GF-D8 (cell line): ENCODE data around the gene KRTAP9-8.
"Not testable (repeated sequence)": the region's sequence is repeated elsewhere in the genome, so short reads cannot be mapped to it uniquely, and the experiment has no call there.

Experiments used
- DNase-seq: peaks from one replicate; lab custom pipeline; 2025; lab: John Stamatoyannopoulos, UW

Gene KRTAP9-8

GRCh38 chr17:41237949-41238437 lies at the start of gene KRTAP9-8:
Gene KRTAP9-8 (plus strand): TSS chr17:41237999. CDS start chr17:41238052, 53 bp downstream.
- DNase-seq = not testable (repeated sequence)

- DNase-seq = not testable (repeated sequence)
Measured at GRCh38 chr17:41189837-41190318, 47.9 kb upstream of the KRTAP9-8 start, which contains the start of gene KRTAP9-1. Gene KRTAP9-1 (plus strand): TSS chr17:41189887. CDS start chr17:41189887, 0 bp downstream.

- DNase-seq = no peak
Measured at GRCh38 chr17:41190328-41190727, 47.5 kb upstream of the KRTAP9-8 start.

DNA sequence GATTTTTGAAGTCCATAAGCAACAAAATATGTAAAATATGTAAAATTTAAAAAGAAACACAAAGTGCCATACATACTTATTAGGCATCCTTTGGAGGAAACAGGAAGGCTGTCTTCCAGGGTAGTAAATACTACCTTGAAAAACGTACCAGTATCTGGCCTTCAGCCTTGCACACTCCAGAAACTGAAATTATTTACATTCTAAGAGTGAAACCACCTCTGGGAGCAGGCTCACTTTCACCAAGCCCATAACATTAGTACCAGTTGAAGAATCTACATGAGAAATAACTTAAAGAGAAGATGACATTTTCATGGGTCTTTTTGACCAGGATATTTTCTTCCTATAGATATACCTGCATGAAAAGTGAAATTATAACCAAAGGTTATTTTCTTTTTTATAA lies 41.7 kb upstream of the KRTAP9-8 start:
- no peak for DNase-seq

DNA sequence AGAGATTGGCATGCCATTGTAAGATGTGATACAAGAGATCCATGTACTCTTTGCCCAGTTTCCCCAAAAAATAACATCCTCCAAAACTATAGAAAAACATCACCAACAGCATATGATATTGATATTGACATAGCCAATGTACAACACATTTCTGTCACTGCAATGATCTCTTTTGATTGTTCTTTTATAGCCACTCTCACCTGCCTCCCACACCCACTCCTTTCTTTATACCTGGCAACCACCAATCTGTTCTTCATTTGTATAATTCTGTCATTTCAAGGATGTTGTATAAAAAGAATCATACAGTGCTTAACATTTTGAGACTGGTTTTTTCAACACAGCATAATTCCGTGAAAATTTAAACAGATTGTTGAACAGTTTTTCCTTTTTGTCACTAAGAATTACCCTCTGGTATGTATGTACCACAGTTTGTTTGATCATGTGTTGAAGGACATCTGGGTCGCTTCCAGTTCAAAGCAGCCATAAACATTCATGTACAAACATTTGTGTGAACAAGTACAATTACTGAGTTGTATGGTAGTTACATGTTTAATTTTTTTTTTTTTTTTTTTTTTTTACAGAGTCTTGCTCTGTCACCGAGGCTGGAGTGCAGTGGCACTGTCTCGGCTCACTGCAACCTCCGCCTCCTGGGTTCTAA lies 38.2 kb upstream of the KRTAP9-8 start:
- no peak for DNase-seq

DNA sequence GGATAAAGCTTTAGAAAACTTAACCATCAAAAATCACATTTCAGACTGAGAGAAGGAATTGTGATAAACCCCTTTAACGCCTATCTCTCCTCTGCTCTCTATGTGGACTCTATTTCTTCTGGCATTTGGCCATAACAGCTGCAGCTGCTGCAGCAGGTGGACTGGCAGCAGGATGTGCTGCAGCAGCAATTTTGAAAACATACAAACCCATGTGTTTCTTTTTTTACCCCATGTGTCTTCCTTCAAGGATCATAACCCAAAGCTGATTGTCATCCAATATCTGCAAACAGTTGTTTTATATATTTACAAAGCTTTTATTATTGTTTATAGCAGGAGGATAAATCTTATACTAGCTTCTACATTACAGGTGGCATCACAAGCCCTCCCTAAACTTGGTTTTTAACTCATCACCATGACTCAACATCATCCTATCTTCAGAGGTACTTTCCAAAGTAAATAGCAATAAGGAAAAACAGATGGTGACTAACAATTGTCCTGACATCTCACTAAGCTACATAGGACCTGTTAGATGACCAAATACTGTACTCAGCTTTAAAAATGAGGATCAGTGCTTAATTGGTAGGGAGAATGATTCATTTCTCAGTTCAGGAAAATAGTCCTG lies 25.8 kb upstream of the KRTAP9-8 start:
- no peak for DNase-seq

DNA sequence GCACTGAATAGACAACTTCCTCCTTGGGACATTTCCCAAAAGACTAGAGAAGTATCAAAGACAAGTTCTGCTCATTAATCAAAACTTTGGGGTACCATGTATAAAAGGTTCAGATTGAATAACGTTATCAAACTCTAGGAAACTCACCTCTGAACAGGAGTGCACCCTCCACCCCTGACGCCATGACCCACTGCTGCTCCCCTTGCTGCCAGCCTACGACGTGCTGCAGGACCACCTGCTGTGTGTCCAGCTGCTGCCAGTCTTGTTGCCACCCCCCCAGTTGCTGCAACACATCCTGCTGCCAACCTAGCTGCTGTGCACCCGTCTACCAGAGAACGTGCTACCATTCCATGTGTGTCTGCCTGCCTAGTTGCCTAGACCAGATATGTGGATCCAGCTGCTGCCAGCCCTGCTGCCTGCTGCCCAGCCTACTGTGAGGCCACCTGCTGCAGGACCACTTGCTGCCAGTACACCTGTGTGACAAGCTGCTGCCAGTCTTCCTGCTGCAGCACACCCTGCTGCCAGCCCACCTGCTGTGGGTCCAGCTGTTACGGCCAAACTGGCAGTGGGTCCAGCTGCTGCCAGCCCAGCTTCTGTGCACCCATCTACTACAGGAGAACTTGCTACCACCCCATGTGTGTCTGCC lies 25.2 kb upstream of the KRTAP9-8 start:
- no peak for DNase-seq

- DNase-seq = no peak
Measured at GRCh38 chr17:41215681-41216080, 22.1 kb upstream of the KRTAP9-8 start.

GRCh38 chr17:41223821-41224220 lies 14.0 kb upstream of the KRTAP9-8 start:
- no peak for DNase-seq

- DNase-seq = no peak
Measured at GRCh38 chr17:41226051-41226450, 11.7 kb upstream of the KRTAP9-8 start.

- not testable (repeated sequence) for DNase-seq
Measured at GRCh38 chr17:41226598-41227095, 11.2 kb upstream of the KRTAP9-8 start, which contains the start of gene KRTAP9-2. Gene KRTAP9-2 (plus strand): TSS chr17:41226648. CDS start chr17:41226655, 7 bp downstream.

DNA sequence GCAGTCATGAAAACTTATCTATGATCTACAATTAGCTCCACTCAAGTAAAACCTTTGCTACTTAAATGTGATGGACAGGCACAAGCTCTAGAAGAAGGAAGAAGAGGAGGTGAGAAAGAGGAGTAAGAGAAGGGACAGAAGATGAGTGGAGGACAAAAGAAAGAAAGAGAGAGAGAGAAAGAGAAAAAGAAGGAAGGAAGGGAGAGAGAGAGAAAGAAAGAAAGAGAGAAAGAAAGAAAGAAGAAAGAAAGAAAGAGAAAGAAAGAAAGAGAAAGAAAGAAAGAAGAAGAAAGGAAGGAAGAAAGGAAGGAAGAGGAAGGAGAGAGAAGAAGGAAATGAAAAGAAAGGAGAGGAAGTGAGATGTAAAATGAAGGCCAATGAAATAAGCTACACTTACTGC lies 7.7 kb upstream of the KRTAP9-8 start:
- no peak for DNase-seq

DNA sequence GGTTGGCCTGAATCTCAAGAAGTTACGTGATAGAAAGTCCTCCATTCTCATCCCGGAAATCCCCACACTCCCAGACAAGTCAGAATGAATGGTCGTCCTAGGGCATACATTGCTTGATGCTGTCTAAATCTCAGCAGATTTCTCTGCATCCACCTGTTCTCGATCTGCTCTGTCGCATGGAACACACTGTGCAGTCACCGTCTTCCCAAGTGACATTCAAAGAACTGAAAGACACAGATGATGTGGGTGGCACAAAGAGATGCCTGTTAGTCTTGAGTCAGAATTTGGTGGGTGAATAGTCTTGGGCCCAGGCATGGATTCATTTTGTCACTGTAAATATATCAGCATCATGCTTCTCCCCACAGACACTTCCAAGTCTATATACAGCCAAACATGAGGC lies 6.1 kb upstream of the KRTAP9-8 start:
- no peak for DNase-seq

GRCh38 chr17:41232399-41233105 lies 5.2 kb upstream of the KRTAP9-8 start, which contains the start of gene KRTAP9-3:
Gene KRTAP9-3 (plus strand): TSS chr17:41232449. CDS start chr17:41232502, 53 bp downstream.
- not testable (repeated sequence) for DNase-seq

DNA sequence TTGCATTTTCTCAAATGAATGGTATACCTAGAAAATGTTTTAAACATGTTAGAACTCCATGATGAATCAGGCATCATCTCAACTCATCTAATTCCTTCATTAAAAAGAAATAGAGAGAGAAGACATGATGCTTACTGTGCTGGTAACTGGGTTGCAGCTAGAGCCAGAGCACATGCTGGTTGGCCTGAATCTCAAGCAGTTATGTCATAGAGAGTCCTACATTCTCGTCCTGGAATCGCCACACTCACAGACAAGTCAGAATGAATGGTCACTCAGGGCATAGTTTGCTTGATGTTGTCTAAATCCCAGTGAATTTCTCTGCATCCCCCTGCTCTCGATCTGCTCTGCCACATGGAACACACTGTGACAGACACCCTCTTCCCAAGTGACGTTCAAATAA lies 683 bp upstream of the KRTAP9-8 start:
- DNase-seq = not testable (repeated sequence)

DNA sequence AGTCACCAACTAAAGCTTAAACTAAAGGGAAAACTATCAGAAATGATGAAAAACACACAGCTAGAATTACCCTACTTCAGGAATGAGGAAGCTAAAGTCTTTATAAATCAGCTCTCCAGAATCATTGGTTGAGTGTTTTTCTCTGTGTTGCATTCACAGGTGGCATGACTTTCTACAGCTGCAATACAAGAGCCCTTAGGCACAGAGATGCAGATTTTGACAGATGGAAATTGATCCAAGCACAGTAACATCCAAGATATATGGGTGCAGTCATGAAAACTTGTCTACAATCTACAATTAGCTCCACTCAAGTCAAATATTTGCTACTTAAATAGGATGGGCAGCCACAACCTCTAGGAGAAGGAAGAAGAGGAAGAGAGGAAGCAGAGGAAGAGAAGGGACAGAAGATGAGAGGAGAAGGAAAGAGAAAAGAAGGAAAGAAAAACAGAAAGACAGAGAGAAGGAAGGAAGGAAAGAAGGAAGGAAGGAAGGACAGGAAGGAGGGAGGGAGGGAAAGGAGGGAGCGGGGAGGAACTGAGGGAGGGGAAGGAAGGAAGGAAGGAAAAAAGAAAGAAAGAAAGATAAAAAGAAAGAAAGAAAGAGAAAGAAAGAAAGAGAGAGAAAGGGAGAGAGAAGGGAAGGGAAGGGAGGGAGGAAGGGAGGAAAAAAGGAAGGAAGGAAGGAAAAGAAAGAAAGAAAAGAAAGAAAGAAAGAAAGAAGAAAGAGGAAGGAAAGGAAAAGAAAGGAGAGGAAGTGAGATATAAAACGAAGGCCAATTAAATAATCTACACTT lies 9.4 kb downstream of the KRTAP9-8 start:
- DNase-seq = not testable (repeated sequence)

GRCh38 chr17:41249637-41250240 lies 11.9 kb downstream of the KRTAP9-8 start, which contains the start of gene KRTAP9-4:
Gene KRTAP9-4 (plus strand): TSS chr17:41249687. CDS start chr17:41249721, 34 bp downstream.
- not testable (repeated sequence) for DNase-seq

DNA sequence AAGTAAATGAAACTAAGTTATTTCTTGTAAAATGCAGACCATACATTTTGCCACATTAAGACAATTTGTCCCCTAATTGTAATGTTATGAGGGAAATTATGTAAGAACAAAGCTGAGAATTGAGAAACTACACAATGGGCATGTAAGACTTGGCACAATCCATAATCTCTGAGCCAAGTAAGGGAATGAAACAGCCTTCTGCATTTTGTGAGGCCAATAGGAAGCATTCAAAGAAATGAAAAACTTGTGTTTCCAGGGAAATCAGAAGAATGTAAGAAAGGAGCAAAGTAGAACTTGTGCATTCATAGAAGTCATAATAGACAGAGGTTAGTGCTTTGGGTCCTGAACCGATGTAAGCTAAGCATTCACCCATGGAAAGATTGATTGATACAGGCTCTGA lies 13.5 kb downstream of the KRTAP9-8 start:
- no peak for DNase-seq

GRCh38 chr17:41254861-41255260 lies 17.1 kb downstream of the KRTAP9-8 start:
- no peak for DNase-seq
